DOHH2 (cell line): Measurements from ENCODE around the gene PROB1.
"Not testable (repeated sequence)": the region's sequence is repeated elsewhere in the genome, so short reads cannot be mapped to it uniquely, and the experiment has no call there.

Experiments
- EZH2phosphoT487 ChIP-seq: fragments of 200-600 bp; sonication (generic); IDR thresholded peaks from 2 replicates; pipeline ENCODE4 v1.6.1; 2017; ENCODE audit warnings: borderline replicate concordance, mild to moderate bottlenecking, antibody characterized with exemption, low read length, moderate library complexity, mixed read lengths
- TF ChIP-seq, protein P1 (sequence below): fragments of 200-600 bp; sonication (generic); IDR thresholded peaks from one replicate; pipeline ENCODE4 v1.5.1; 2014; ENCODE audit warnings: antibody characterized with exemption, mild to moderate bottlenecking, low read depth, low read length; ENCODE audit not compliant: poor library complexity, severe bottlenecking

- TF ChIP-seq, protein P1, sequence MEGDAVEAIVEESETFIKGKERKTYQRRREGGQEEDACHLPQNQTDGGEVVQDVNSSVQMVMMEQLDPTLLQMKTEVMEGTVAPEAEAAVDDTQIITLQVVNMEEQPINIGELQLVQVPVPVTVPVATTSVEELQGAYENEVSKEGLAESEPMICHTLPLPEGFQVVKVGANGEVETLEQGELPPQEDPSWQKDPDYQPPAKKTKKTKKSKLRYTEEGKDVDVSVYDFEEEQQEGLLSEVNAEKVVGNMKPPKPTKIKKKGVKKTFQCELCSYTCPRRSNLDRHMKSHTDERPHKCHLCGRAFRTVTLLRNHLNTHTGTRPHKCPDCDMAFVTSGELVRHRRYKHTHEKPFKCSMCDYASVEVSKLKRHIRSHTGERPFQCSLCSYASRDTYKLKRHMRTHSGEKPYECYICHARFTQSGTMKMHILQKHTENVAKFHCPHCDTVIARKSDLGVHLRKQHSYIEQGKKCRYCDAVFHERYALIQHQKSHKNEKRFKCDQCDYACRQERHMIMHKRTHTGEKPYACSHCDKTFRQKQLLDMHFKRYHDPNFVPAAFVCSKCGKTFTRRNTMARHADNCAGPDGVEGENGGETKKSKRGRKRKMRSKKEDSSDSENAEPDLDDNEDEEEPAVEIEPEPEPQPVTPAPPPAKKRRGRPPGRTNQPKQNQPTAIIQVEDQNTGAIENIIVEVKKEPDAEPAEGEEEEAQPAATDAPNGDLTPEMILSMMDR = not testable (repeated sequence)
- TF ChIP-seq EZH2phosphoT487 = not testable (repeated sequence)
Observed at GRCh38 chr5:139386956-139387355, 7.9 kb downstream of the PROB1 start.
